CD4-positive, alpha-beta T cell (primary cell): ENCODE data around the gene MYRFL. TPM values are rescaled to one million over a fixed set of nuclear protein-coding genes. Genes with fewer than 3 reads are reported as not detected.

Source experiments
- ATAC-seq: fragments of 200-7000 bp; cut with Tn5 transposase; one replicate; pipeline ENCODE4 v1.10.0; 2022; ENCODE audit warnings: mild to moderate bottlenecking; ENCODE audit not compliant: poor library complexity
- CTCF ChIA-PET: fragments of 350-600 bp; sonication (Branson Sonifier 250); formaldehyde crosslinking; loops from one replicate; lab custom pipeline; 2021; ENCODE audit warnings: antibody characterized with exemption, inconsistent platforms; lab: Charles Lee
- POLR2A ChIA-PET: fragments of 350-600 bp; sonication (Branson Sonifier 250); formaldehyde crosslinking; loops from one replicate; lab custom pipeline; 2021; ENCODE audit warnings: antibody characterized with exemption, inconsistent platforms; lab: Charles Lee
- DNase-seq, 14 experiments: peaks; one replicate each; pipeline ENCODE4 v3.0.0-alpha.2; 2013 to 2020; ENCODE audit warnings: mixed read lengths in 2 of 14
- H3K27ac ChIP-seq, 2 donors: one replicate each; pipeline versions ENCODE4 v1.5.1 to v1.7.0; 2013; ENCODE audit warnings: low read length in 2 of 2, low read depth in 1 of 2, mild to moderate bottlenecking in 1 of 2
- H3K27me3 ChIP-seq, 2 experiments: 1 replicate in 1 of 2; 2 replicates in 1 of 2; pipeline versions ENCODE4 v1.6.1 to v1.7.0; 2013; ENCODE audit warnings: low read length in 2 of 2, control low read depth in 1 of 2, mild to moderate bottlenecking in 1 of 2, moderate library complexity in 1 of 2; ENCODE audit not compliant: insufficient read depth in 2 of 2, control insufficient read depth in 1 of 2
- H3K36me3 ChIP-seq: one replicate; pipeline ENCODE4 v1.6.1; 2013; ENCODE audit warnings: low read length, control low read depth; ENCODE audit not compliant: insufficient read depth
- H3K4me1 ChIP-seq: one replicate; pipeline ENCODE4 v1.6.1; 2013; ENCODE audit warnings: low read length, control low read depth; ENCODE audit not compliant: insufficient read depth
- H3K4me3 ChIP-seq: one replicate; pipeline ENCODE4 v1.5.1; 2013; ENCODE audit warnings: mild to moderate bottlenecking, low read length, moderate library complexity
- H3K9me3 ChIP-seq, 2 experiments: 1 replicate in 1 of 2; 2 replicates in 1 of 2; pipeline versions ENCODE4 v1.6.1 to v1.7.0; 2013; ENCODE audit warnings: low read length in 2 of 2, mild to moderate bottlenecking in 2 of 2, control low read depth in 1 of 2, moderate library complexity in 1 of 2; ENCODE audit not compliant: control insufficient read depth in 1 of 2, insufficient read depth in 1 of 2
- H3K27ac Mint-ChIP-seq: one replicate; pipeline ENCODE4 v1.8.0; 2020; ENCODE audit warnings: mixed read lengths
- H3K27me3 Mint-ChIP-seq: one replicate; pipeline ENCODE4 v1.8.0; 2021; ENCODE audit warnings: mixed read lengths
- H3K36me3 Mint-ChIP-seq: one replicate; pipeline ENCODE4 v1.8.0; 2021; ENCODE audit warnings: low read depth, mixed read lengths
- H3K4me1 Mint-ChIP-seq: one replicate; pipeline ENCODE4 v1.8.0; 2021; ENCODE audit warnings: low read depth, mixed read lengths
- H3K4me3 Mint-ChIP-seq: one replicate; pipeline ENCODE4 v1.8.0; 2020; ENCODE audit warnings: mild to moderate bottlenecking, mixed read lengths
- H3K9me3 Mint-ChIP-seq: one replicate; pipeline ENCODE4 v1.8.0; 2020; ENCODE audit warnings: mixed read lengths
- CTCF ChIP-seq: fragments of 200-600 bp; IDR thresholded peaks from one replicate; pipeline ENCODE4 v1.8.0; 2022; ENCODE audit warnings: antibody characterized with exemption, mild to moderate bottlenecking
- intact Hi-C, 2 experiments: fragments of 100-400 bp; cut with DNase I in 1 of 2; cut with micrococcal nuclease in 1 of 2; formaldehyde crosslinking; loops; one replicate each; pipeline versions ENCODE4 v1.15.1 to v1.9.0; 2023 to 2025; cut with DNase I, micrococcal nuclease
- total RNA-seq, 174 experiments: library from RNA in 2 of 174; stranded (reverse) in 2 of 174; gene quantifications; one replicate each; pipeline ENCODE4 v1.2.3 and lab custom pipeline; 2021 to 2026

MYRFL gene
- total RNA-seq, 2 experiments from 2014 or later: not detected

DNA sequence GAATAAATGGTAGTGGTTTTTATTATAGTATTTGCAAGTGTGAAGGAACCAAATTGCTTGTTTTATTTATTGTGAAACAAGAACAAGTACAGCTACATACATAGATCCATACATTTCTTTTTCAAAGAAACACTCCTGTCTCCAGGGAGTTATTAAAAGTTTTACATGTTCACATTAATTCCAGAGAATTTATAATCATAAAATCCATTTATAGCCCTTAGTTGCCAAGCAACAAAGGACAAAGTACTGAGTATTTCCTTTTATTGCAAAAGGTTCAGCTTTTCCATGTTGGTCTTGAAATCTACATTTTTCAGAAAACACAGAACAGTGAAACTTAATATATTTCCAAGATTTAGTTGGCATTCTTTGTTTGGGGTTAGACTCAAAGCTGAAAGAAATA is 9.5 kb downstream of the MYRFL start:
- no peak for TF ChIP-seq CTCF
- Histone ChIP-seq H3K36me3 (no peaks in the 10 kb centered on the region), H3K9me3 (no peaks in the 10 kb centered on the region), H3K27ac (no peak overlapping the region), H3K4me1 (no peaks in the 10 kb centered on the region), H3K4me3 (no peak overlapping the region), H3K27me3 (peaks cover 0 to 2% of the 10 kb centered on the region in 2 experiments)
- Mint-ChIP-seq H3K9me3 (no peaks in the 10 kb centered on the region), H3K4me1 (no peaks in the 10 kb centered on the region), H3K36me3 (no peaks in the 10 kb centered on the region), H3K27ac (no peak overlapping the region), H3K4me3 (no peak overlapping the region), H3K27me3 (peaks cover 13% of the 10 kb centered on the region)
- ATAC-seq (no peak), DNase-seq (no peak)
- CTCF ChIA-PET: no interaction called here
- POLR2A ChIA-PET: no interaction called here
- intact Hi-C loops: no loop called here

GRCh38 chr12:69835081-69835480 is 10.1 kb downstream of the MYRFL start:
- no peak for ATAC-seq
- intact Hi-C loops: no loop called here
- Histone ChIP-seq H3K4me3 (no peak overlapping the region), H3K27me3 (no peaks in the 10 kb centered on the region), H3K9me3 (no peaks in the 10 kb centered on the region), H3K4me1 (no peaks in the 10 kb centered on the region), H3K36me3 (no peaks in the 10 kb centered on the region), H3K27ac (no peak overlapping the region)
- Mint-ChIP-seq H3K27me3 (peaks cover 8% of the 10 kb centered on the region), H3K4me3 (no peak overlapping the region), H3K9me3 (no peaks in the 10 kb centered on the region), H3K27ac (no peak overlapping the region), H3K4me1 (no peaks in the 10 kb centered on the region), H3K36me3 (no peaks in the 10 kb centered on the region)
- ChIA-PET CTCF (no interaction called here), POLR2A (no interaction called here)
- no peak for TF ChIP-seq CTCF
- no peak for DNase-seq

DNA sequence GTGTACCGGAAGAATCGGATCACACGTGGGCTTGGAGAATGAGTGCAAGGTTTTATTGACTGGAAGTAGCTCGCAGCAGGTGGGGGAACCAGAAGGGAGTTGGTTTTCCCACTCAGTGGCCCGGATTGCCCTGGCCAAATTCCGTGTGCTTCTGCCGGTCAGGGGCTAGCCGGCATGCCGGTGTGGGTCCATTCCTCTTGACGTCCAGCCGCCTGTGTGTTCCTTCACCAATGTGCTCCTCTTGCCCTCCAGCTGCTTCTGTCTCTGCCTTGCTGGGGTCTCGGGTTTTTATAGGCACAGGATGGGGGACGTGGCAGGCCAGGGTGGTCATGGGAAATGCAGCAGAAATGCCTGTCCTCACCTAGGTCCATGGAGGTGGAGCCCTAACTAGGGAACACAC is 11.0 kb downstream of the MYRFL start:
- no peaks in the 10 kb centered on the region for H3K36me3 ChIP-seq
- H3K27ac Mint-ChIP-seq: no peak overlapping the region
- ChIA-PET CTCF (no interaction called here), POLR2A (no interaction called here)
- no peak for TF ChIP-seq CTCF
- no peak overlapping the region for H3K4me3 ChIP-seq
- no peak overlapping the region for H3K27ac ChIP-seq
- no peaks in the 10 kb centered on the region for H3K9me3 Mint-ChIP-seq
- ATAC-seq (no peak), DNase-seq (no peak)
- no peaks in the 10 kb centered on the region for H3K36me3 Mint-ChIP-seq
- no peaks in the 10 kb centered on the region for H3K9me3 ChIP-seq
- H3K4me1 ChIP-seq: no peaks in the 10 kb centered on the region
- peaks cover 13% of the 10 kb centered on the region for H3K27me3 Mint-ChIP-seq
- intact Hi-C loops: no loop called here
- no peak overlapping the region for H3K4me3 Mint-ChIP-seq
- H3K4me1 Mint-ChIP-seq: no peaks in the 10 kb centered on the region
- H3K27me3 ChIP-seq: no peaks in the 10 kb centered on the region
